Panc1 (cell line): ENCODE measurements around the gene CDRT4. TPM values are rescaled to one million over a fixed set of nuclear protein-coding genes. Genes with fewer than 3 reads are reported as not detected.

ENCODE experiments used
- ATAC-seq: fragments of 200-7000 bp; cut with Tn5 transposase; 2 replicates; pipeline ENCODE4 v1.9.1; 2020; ENCODE audit warnings: mild to moderate bottlenecking, moderate library complexity
- BruUV-seq: library from RNA; stranded (reverse); fragments of 400-500 nt; replicated peaks from 2 replicates; lab custom pipeline; 2021; lab: Mats Ljungman, UMichigan
- CTCF ChIA-PET: fragments of 300-600 bp; sonication (Branson Sonifier 250); formaldehyde crosslinking; loops from one replicate; lab custom pipeline; 2022; ENCODE audit warnings: antibody characterized with exemption; lab: Charles Lee
- POLR2A ChIA-PET: fragments of 300-600 bp; sonication (Branson Sonifier 250); formaldehyde crosslinking; loops from one replicate; lab custom pipeline; 2022; ENCODE audit warnings: antibody characterized with exemption; lab: Charles Lee
- DNase-seq: peaks from one replicate; pipeline ENCODE4 v3.0.0-alpha.2; 2010; ENCODE audit warnings: low read depth, low spot score
- H3K27ac ChIP-seq: 2 replicates; pipeline ENCODE4 v1.5.1; 2011; ENCODE audit warnings: mild to moderate bottlenecking, low read length, inconsistent platforms
- H3K27me3 ChIP-seq: fragments of 200-500 bp; sonication (Bioruptor generic); 2 replicates; pipeline ENCODE4 v1.6.0; 2014; ENCODE audit warnings: low read length, inconsistent platforms; ENCODE audit not compliant: control insufficient read depth, insufficient read depth
- H3K36me3 ChIP-seq: fragments of 200-500 bp; sonication (Bioruptor generic); 2 replicates; pipeline ENCODE4 v1.5.1; 2014; ENCODE audit warnings: inconsistent platforms, mild to moderate bottlenecking, low read length, moderate library complexity; ENCODE audit not compliant: control insufficient read depth, insufficient read depth
- H3K4me1 ChIP-seq: 2 replicates; pipeline ENCODE4 v1.5.1; 2011; ENCODE audit warnings: inconsistent platforms, mild to moderate bottlenecking, low read length, moderate library complexity; ENCODE audit not compliant: control insufficient read depth, insufficient read depth
- H3K4me3 ChIP-seq, 2 experiments: 2 replicates each; pipeline ENCODE4 v1.5.1; 2011 to 2012; ENCODE audit warnings: low read depth in 2 of 2, low read length in 2 of 2, mild to moderate bottlenecking in 2 of 2, inconsistent platforms in 1 of 2, moderate library complexity in 1 of 2
- H3K9me3 ChIP-seq: fragments of 200-500 bp; sonication (Bioruptor generic); 2 replicates; pipeline ENCODE4 v1.5.1; 2014; ENCODE audit warnings: low read depth, mild to moderate bottlenecking, inconsistent platforms, low read length, moderate library complexity; ENCODE audit not compliant: control insufficient read depth, insufficient read depth
- CTCF ChIP-seq: fragments of 450-650 bp; IDR thresholded peaks from 2 replicates; pipeline ENCODE4 v1.5.1; 2017; ENCODE audit warnings: mild to moderate bottlenecking
- POLR2AphosphoS5 ChIP-seq: IDR thresholded peaks from 2 replicates; pipeline ENCODE4 v1.6.1; 2012; ENCODE audit warnings: mild to moderate bottlenecking, low read depth, low read length, moderate library complexity
- REST ChIP-seq, 2 experiments: IDR thresholded peaks; 2 replicates each; pipeline ENCODE4 v1.6.1; 2011 to 2012; ENCODE audit warnings: low read depth in 2 of 2, control low read depth in 1 of 2, low read length in 1 of 2, mild to moderate bottlenecking in 1 of 2, moderate library complexity in 1 of 2; ENCODE audit not compliant: insufficient read depth in 1 of 2
- SIN3A ChIP-seq: IDR thresholded peaks from 2 replicates; pipeline ENCODE4 v1.6.1; 2012; ENCODE audit warnings: low read depth, mild to moderate bottlenecking, low read length, moderate library complexity, borderline replicate concordance; ENCODE audit not compliant: insufficient read depth
- TCF7L2 ChIP-seq: IDR thresholded peaks from 2 replicates; pipeline ENCODE4 v1.6.1; 2011; ENCODE audit warnings: mild to moderate bottlenecking, low read depth, low read length, inconsistent platforms
- in situ Hi-C: cut with HindIII; loops from 2 replicates; pipeline ENCODE4 v1.10.0; 2016; ENCODE audit warnings: low sequenced_read_pairs, low pct_unique_long_range_greater_than_20kb
- intact Hi-C: fragments of 100-400 bp; cut with micrococcal nuclease; formaldehyde crosslinking; loops from one replicate; pipeline ENCODE4 v1.10.0; 2022; ENCODE audit not compliant: unreplicated experiment
- total RNA-seq: library from RNA; stranded (reverse); gene quantifications from one replicate; pipeline ENCODE4 v1.2.1, GENCODE V29; 2021; ENCODE audit not compliant: unreplicated experiment

Gene CDRT4
- total RNA-seq, 1 experiment from 2014 or later, result 2.8 TPM

DNA sequence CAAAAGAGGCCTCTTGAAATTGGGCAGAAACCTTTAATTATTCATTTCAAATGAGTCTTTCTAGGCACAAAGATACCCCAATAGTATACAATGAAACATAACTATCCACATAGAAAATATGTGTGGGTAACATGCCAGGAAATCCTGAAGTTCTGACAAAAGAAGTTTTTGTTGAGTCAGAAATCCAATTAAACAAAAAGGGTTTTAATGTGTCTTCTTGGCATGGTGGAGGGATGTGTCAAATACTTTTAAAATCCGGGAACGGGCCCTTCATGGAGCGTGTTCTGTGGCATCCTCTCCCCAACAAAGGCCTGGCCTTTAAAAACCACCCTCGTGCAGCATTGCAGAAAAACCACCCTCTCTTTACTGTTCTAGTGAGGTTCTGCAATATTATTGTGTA lies 14.2 kb downstream of the CDRT4 start:
- Histone ChIP-seq H3K27me3 (no peaks in the 10 kb centered on the region), H3K4me1 (no peaks in the 10 kb centered on the region), H3K36me3 (no peaks in the 10 kb centered on the region), H3K9me3 (no peaks in the 10 kb centered on the region), H3K4me3 (no peak overlapping the region), H3K27ac (no peak overlapping the region)
- no TSS peak for BruUV-seq
- intact Hi-C loops, result no loop called here
- DNase-seq (no peak), ATAC-seq (no peak)
- POLR2A ChIA-PET, result no interaction called here
- in situ Hi-C loops, result no loop called here
- TF ChIP-seq TCF7L2, result no peak
- no peak for TF ChIP-seq SIN3A
- no peak for TF ChIP-seq POLR2AphosphoS5
- no peak for TF ChIP-seq CTCF
- TF ChIP-seq REST (IDR thresholded peaks at IDR 0.05; ENCODE audit: insufficient read depth in 1 of 2, low read depth in 2 of 2, low read length in 1 of 2), result no peak
- CTCF ChIA-PET, result no interaction called here

DNA sequence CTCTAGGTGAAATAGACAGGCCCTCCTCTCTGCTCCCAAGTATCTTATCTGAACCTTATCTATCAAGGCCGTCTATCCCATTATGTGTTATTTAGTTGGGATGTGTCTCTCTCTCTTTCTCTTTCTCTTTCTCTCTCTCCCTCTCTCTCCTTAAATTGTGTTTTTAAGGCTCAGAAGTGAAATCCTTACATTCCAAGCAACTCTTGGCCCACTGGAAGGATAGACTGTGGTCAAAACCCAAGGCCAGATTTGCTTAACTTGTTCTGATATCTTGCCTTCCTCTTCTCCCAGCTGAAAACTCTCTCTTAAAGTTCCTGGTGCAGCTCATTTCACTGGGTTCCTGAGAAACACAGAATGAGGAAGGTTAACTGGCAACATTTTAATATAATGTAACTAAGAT lies 14.7 kb downstream of the CDRT4 start:
- Histone ChIP-seq H3K9me3 (no peaks in the 10 kb centered on the region), H3K36me3 (no peaks in the 10 kb centered on the region), H3K4me3 (no peak overlapping the region), H3K27me3 (no peaks in the 10 kb centered on the region), H3K27ac (no peak overlapping the region), H3K4me1 (no peaks in the 10 kb centered on the region)
- ChIA-PET CTCF (no interaction called here), POLR2A (no interaction called here)
- intact Hi-C loops (no loop called here), in situ Hi-C loops (no loop called here)
- TF ChIP-seq CTCF (no peak), SIN3A (no peak), TCF7L2 (no peak), POLR2AphosphoS5 (no peak)
- no peak for DNase-seq
- ATAC-seq, result no peak
- BruUV-seq, result no TSS peak
